Measurements from ENCODE around the gene AP1S2.
"Not testable (repeated sequence)": the region's sequence is repeated elsewhere in the genome, so short reads cannot be mapped to it uniquely, and the experiment has no call there.

Gene AP1S2

DNA sequence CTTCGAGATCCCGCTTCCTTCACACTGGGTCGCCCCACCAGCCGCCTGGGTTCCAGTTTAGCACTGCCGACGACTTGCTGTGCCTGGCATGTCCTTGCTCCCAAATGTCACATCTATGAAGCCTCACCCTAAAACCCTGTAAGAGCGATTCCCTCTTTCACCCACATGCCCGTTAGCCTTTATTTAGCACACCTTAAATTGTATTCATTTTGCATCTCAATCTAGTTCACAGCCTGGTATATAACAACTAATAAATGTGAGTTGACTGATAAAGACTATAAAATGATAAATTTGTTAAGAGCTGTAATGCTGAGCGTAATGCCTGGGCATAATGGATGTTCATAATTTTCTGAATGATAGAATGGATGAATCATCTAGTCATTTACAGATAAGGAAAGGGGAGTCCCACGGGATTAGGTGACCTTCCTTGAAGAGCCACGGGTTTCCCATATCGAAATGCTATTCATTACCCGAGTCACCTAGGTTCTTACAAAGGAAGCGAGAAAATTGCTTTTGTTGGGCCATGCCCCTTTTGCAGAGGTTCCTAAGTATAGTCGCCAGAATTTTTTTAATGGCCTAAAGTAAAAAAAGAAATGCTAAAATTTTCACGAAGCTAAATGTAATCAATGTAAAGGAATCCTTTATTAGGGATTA lies 1.1 kb upstream of the AP1S2 start:
- DNase-seq (ENCODE audit: low spot score), result no peak

DNA sequence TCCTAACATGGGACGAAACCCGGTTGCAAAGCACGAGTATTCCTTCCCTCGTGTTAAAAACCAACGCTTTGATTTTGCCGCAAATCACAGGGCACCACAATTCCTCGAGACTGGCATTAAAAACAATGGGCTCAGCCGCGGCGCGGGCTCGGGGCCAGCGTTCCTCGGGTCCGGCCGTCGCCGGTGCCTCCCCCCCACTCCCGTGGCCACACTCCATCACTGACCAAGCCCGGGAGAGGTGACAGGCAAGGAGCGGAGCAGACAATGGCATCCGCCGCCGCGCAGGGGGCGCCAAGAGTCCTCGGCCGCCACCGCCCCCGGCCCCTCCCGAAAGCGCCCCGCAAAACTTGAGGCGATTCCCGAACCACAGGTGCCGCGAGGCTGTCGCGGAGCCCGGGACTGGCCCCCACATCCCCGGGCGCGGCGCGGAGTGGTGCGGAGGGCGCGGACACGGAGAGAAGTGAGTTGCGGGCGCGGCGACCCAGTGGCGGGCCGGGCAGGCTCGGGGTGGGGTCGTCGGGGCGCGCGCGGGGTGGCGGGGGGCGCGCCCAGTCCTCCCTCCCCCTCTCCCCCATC lies 445 bp downstream of the AP1S2 start:
- DNase-seq (ENCODE audit: low spot score), result peak; percentile 54

DNA sequence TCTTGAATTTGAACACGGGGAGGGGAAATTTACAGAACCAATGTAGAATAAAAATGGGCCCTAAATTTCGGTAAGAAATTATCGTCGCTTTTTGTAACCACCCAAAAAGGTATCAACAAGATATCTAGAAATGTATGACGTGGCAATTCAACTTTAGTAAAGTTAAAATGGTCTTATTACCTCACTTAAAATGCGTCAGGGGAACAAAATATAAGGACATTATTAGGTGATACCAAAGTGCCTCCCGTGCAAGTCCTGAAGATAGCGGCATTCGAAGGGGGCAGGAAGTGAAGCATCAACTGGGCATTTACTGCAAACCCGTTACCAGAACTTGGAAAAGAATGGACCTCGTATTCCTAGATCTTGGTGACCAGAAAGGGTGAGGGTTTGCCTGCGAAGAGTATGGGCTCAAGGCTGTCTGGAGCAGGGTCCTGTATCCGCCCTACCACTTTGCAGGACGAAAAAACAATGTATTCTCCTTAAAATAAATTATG lies 980 bp downstream of the AP1S2 start:
- DNase-seq (ENCODE audit: low spot score), result no peak

DNA sequence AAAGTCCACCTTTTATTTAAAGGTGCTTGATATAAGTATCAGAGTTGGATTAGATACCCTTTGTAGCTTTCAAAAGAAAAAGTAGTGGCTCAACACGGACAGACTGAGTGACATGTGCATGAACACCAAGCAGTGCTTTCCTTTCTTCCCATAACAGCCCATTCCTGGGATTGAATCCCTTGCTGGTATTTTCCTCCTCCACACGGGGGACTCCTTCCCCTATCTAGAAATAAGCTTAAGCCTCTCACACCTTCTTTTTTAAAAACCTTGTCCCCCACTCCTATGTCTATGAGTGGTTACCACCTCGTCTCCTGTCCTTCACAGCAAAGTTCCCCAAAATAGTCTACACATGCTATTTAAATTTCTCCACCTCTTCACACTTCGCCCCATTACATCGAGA lies 5.1 kb downstream of the AP1S2 start:
- DNase-seq (ENCODE audit: low spot score), result peak; percentile 4

DNA sequence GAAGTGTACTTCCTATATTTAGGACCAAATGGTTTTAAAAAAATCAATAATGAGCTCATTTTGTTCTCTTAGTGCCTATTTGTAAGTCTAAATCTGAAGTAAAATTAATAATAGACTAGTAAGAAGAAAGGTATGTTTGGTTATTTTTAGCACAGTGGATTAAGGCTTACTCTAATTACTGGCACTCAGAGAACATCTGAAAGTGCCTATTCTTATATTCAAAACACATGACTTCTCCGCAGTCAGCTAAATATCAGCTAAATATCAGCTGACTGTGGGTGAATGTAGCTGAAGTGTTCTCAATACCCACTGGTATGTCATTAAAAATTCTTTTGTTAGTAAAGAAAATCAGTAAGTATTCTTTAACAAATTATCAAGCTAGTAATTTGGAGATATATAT lies 6.0 kb downstream of the AP1S2 start:
- no peak for DNase-seq (ENCODE audit: low spot score)

DNA sequence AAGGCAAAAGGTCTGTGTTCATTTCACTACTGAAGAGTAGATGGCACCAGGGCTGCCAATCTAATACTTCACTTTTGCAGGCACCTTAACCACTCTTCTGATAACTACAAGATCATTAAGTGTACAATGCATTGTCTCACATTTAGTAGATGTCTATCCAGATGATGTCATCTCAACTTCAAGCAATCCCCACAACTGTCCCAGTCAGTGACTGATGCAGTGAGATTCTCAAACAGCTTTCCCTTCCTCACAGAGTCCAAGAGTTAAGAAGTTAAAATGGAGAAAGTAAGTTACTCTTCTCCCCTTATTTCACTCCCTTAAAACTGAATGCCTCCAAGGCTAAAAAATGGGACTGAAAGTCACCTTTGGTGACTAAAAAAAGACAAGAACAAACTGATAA lies 10.7 kb downstream of the AP1S2 start:
- no peak for DNase-seq (ENCODE audit: low spot score)

DNA sequence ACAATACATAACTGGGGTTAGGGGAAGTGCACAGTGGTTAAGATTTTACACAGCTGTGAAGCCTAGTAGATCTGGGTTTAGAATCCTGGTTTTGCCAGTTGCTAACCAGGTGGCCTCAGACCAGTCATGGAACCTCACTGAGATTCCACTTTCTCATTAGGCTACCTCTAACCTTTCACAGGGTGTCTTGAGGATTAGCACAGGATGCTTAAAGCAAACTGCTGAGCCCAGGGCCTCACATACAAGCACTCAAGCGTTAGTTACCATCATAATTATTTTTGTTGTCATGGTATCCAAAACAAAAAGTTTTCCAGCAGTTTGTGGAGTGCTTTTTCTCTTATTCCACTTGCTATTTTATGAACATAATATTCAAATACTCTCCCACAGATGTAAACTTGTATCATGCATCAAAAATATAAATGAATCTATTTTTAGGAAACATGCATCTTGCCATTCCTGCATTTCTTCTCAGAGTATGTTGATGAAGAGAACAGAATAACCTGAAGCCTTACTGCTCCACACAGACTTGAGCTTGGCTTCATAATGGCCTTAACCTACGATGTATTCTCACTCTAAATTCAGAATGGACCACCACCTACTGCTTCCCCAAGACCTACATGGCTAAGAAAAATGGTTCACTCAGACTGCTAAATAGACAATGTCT lies 12.6 kb downstream of the AP1S2 start:
- DNase-seq (ENCODE audit: low spot score), result no peak

DNA sequence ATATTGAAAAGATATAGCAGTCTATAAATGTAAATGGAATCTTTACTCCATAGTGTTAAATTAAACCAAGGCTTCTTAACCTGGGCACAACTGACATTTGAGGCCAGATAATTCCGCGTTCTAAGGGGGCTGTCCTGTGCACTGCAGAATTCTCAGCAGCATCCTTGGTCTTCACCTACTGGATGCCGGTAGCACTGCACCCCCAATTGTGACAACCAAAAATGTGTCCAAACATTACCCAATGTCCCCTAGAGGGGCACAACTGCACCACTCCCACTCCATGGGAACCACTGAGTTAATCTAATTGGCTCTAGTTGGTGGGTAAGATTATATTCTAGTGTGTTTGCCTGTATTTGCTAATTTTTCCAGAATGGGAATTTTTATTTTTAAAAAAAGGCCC lies 16.6 kb downstream of the AP1S2 start:
- DNase-seq (ENCODE audit: low spot score), result peak; percentile 1

DNA sequence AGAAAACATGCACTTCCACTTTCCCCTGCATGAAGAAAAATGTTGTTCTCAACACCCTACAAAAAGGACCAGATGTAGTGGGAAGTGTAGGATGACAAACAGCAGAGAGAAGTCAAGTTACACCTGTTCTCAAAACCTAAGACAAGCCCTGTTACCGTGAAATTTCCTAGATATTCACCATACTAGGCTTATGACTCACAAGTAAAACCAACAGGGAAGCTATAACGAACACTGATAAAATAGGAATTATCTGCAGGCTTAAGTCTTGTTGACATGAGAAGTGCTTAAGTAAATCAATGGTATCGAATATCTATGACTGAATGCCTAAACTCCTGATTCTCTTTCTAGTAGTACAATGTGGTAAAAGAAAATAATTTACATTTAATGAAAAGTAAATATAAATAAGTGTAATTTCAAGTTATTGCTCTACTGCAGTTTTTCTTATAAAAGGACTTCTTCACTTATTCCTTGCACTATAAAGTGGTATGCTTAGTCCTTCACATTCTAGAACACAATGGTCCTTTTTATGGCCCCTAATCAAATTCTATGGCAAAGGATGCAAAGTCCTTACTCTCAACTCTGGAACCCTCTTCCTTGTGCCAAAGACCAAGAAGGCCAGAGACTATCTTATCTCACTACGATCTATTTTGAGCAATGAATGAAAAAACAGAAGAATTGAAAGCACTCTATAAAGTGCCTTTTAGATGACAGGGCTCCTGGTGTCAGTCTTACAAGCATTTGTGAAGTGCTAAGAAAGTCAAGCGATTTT lies 19.6 kb downstream of the AP1S2 start:
- DNase-seq (ENCODE audit: low spot score), result no peak

DNA sequence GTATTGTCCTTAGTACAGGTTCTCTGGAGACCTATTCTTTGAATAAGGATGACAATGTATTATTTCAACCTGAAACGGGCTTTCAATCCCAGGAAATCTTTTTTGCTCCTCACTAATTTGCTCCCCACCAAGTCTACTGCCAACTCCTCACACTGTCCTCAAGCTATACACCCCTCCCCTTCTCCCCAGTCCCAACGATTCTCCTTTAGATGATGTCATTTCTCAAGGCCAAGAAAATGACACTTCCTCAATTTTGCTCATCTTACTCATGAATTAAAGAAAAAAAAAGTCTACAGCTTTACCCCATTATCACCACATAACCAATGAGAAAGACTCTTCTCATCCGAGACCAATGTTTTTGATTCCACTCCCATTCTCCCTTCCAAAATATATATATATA lies 20.6 kb downstream of the AP1S2 start:
- no peak for DNase-seq (ENCODE audit: low spot score)

DNA sequence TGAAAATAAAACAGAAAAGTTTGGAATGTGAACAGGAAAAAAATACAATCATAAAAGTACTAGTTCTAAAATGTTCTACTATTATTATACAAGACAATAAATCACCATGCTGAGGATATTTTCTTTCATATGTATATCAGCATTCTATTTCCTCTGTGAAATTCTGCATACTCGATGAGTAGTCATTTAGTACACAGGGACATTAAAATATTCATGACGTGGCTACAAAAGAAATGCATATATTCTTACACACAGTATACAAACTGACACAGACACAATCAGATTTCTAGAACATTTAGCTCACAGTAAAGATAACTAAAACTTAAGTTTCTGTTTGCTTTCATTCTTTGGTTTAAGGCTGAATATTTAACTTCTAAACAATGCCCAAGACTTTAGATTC lies 23.3 kb downstream of the AP1S2 start:
- DNase-seq (ENCODE audit: low spot score), result not testable (repeated sequence)

DNA sequence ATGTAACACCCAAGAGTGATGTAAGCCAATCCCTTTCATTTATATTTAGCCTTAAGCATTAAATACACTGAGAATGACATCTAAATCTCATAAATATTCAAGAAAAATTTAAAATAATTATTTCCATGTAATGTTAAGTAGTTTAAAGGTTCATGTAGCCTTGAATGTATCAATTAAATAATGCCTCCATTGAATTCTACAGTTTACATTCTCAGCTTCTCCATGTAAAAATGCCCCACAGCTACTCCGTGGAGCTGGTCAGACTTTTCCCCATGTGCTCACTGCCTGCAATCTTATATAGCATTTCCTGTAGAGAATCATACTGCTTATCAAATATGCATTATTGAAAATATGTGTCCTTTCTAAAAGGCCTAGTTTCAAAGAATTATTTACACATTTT lies 25.4 kb downstream of the AP1S2 start:
- DNase-seq (ENCODE audit: low spot score), result no peak

DNA sequence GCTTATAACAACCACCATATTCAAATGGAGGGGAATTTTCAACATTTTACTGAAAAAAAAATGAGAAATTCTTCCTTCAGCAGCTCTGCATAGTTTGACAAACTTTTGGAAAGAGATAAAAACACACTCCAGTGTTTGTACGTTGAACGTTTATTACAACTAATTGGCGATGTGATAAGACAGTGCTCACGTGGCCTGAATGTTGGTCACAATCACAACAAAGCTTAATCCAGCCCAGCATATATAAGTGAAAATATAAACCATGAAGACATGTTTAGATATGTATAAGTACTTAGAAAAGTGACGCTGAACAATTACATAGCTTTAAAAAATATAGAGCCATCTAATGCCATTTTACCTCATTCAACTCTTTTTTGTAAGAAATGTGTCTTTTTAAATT lies 28.7 kb downstream of the AP1S2 start:
- no peak for DNase-seq (ENCODE audit: low spot score)

DNA sequence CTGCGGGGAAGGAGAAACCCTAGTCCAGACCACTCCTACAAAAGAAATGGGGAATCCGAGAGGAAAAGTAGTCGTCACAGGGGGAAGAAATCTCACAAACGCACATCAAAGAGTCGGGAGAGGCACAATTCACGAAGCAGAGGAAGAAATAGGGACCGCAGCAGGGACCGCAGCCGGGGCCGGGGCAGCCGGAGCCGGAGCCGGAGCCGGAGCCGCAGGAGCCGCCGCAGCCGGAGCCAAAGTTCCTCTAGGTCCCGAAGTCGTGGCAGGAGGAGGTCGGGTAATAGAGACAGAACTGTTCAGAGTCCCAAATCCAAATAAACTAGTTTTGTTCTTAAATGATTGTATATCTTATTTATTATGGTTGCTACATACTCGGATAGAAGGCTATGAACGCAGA lies 31.7 kb downstream of the AP1S2 start:
- DNase-seq (ENCODE audit: low spot score), result no peak

DNA sequence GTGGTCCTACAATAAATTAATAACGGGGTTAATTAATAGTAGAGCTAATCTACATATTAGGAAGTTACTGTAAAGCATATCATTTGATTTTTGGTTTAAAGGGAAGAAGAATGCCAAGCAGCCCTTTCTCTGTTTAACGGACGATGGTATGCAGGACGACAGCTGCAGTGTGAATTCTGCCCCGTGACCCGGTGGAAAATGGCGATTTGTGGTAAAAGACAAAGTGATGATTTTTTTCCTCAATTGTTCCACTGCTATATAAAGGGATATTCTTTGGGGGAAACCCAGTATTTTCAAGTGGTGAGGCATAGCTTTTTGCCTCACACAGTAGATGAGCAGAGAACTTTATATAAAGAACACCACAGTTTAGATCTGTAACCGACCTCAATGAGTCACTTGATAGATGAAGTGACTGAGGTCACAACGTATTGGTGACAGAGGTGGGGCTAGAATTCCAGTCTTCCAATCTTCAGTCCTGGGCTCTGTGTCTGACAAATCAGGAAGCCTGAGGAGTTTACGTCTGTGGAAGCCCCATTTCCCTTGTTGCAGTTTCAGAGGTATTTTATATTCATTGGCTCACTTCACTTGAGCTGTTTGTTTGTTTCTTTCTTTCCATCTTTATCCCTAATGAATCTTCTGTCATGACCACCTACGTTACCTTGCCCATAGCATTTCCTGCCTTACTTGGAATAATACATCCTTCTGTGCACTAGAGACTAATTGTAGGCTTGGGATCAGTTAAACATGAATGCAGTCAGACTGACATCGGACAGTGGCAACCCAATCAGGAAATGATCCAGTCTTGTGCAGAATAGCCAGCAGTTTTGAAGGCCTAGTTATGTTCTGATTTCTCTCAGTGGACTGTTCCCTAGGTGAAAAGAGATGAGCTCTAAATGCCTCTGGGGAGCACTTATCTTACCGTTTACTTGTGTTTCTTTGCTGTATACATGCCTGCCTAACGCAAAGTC lies 34.2 kb downstream of the AP1S2 start:
- no peak for DNase-seq (ENCODE audit: low spot score)

DNA sequence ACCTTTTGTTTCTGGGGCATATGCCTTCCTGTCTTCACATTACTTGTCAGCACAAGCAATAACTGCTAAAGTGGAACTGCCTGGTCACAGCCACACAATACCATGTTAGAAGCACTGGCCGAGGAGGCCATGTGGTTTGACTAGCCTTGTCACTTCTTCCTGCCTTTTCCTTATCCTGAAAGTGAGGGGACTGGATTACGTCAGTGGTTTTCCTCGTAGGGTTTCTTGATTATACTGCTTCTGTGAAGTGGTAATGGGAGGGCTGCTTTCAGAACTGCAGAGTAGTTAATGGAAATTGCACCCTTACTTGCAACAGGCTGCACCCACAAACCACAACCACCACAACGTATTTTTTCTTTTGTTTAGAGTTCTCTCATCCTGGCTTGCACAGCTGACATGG lies 37.7 kb downstream of the AP1S2 start:
- no peak for DNase-seq (ENCODE audit: low spot score)

DNA sequence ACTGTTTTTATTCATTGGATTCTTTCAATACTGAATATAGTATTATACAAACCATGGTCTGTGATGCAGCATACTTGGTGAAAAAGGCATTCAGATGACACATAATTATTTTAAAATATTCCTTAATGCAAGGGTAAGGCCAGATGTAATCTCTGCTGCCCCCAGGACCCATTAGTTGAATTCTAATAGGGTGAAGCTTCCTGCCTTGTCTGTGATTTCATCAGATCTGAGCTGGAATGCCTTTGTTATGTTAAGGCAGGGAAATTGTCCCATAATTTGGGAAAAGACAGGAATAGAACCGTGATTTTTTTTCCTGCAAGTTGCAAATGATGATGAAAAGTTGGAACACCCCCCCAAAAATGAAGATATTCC lies 38.2 kb downstream of the AP1S2 start:
- DNase-seq (ENCODE audit: low spot score), result no peak

DNA sequence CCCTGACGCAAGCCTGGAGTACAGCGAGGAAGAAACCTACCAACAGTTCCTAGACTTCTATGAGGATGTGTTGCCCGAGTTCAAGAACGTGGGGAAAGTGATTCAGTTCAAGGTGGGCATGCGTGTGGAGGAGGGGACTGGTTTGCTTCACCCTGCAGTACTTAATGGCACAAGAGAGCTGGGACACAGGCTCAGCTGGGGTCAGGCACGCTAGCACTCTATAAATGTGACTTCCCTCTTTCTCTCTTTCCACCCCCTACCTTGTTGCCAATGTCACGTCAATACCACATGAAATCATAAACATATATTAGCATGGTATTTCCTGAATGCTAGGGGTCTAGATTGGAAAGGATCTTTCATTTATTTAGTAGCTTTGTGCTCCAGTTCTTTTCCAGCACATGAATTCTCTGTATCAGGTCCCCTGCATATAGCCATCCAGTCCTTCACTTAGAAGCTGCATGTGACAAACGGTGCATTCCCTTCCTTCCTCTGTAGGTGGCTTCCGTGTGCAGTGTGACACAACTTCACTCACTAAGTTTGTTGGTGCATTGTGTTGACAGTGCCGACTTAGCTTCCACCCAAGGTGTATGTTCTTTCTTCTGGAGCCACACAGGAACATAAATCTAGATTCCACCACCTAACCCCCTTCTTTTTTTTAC lies 38.7 kb downstream of the AP1S2 start:
- DNase-seq (ENCODE audit: low spot score), result peak; percentile 1

DNA sequence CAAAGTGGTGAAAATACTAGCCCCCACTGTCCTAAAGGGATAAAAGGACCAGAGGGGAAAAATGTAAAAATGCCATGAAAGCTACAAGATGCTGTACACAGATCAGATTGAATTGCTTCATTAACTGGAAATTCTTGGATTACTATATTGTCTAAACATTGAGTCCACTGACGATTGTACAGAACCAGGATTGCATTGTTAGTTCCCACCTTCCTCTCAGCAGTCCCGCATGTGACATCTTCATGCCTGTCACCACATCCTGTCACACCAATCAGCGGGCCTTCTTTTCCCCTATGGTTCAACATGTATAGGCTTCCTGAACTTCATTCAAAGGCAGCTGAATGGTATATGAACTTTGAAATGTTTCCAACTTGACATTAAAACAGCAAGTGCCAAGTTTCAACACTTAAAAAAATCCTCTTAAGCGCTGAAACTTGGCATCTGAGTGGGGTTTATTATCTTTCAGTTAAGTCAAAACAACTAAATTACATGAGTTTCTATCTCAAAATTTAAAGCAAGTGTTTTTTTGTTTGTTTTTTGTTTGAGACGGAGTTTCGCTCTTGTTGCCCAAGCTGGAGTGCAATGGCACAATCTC lies 39.7 kb downstream of the AP1S2 start:
- DNase-seq (ENCODE audit: low spot score), result no peak

DNA sequence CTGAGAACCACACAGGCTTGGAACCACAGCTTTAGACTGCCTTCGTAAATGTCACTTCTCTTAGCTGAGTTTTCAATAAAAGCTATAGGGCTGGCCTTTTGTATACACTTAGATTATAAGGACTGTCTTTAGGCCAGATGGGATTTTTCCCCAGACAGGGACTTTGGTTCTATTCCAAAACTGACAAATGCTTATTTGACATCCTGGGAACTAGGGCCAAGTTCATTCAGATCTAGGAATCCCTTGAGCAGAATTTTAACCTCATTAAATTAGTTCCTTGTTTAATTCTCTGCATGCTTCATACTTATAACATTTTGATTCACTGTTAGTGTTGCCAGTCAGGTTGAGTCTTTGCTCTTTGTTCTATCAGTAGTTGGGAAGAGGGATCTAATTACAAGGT lies 41.2 kb downstream of the AP1S2 start:
- no peak for DNase-seq (ENCODE audit: low spot score)
